Thymus (tissue), 11 donors: ENCODE results near the gene TEX14. TPM values are rescaled to one million over a fixed set of nuclear protein-coding genes. Genes with fewer than 3 reads are reported as not detected.
"Not testable (repeated sequence)": the region's sequence is repeated elsewhere in the genome, so short reads cannot be mapped to it uniquely, and the experiment has no call there.

Experiments used
- DNase-seq, 9 donors: peaks; one replicate each; pipeline ENCODE4 v3.0.0-alpha.2; 2013; ENCODE audit warnings: low spot score in 9 of 9, low read depth in 6 of 9, missing footprints in 1 of 9
- H3K27ac ChIP-seq, 2 donors: one replicate each; pipeline ENCODE4 v1.5.1; 2013; ENCODE audit warnings: control low read depth in 1 of 2, low read depth in 1 of 2, low read length in 1 of 2, mild to moderate bottlenecking in 1 of 2, moderate library complexity in 1 of 2
- H3K27me3 ChIP-seq, 2 donors: one replicate each; pipeline ENCODE4 v1.5.1; 2013; ENCODE audit warnings: low read length in 1 of 2; ENCODE audit not compliant: control insufficient read depth in 2 of 2, insufficient read depth in 1 of 2
- H3K36me3 ChIP-seq, 2 donors: one replicate each; pipeline ENCODE4 v1.5.1; 2013; ENCODE audit warnings: low read length in 1 of 2, mild to moderate bottlenecking in 1 of 2, moderate library complexity in 1 of 2; ENCODE audit not compliant: control insufficient read depth in 2 of 2, insufficient read depth in 2 of 2
- H3K4me1 ChIP-seq, 2 donors: one replicate each; pipeline ENCODE4 v1.5.1; 2013; ENCODE audit warnings: low read length in 2 of 2; ENCODE audit not compliant: control insufficient read depth in 2 of 2, insufficient read depth in 2 of 2
- H3K4me3 ChIP-seq, 2 donors: one replicate each; pipeline ENCODE4 v1.5.1; 2013; ENCODE audit warnings: low read length in 2 of 2, control low read depth in 1 of 2, mild to moderate bottlenecking in 1 of 2
- H3K9me3 ChIP-seq, 2 donors: one replicate each; pipeline ENCODE4 v1.5.1; 2013; ENCODE audit warnings: low read length in 1 of 2, mild to moderate bottlenecking in 1 of 2; ENCODE audit not compliant: control insufficient read depth in 2 of 2, insufficient read depth in 1 of 2
- WGBS: extraction: QIAGEN DNeasy Blood & Tissue Kit; methylation state at CpG from one replicate; pipeline ENCODE4 v1.1.7; 2013; 5-methylcytosine and 5-hydroxymethylcytosine counted together
- polyA plus RNA-seq: library from polyadenylated mRNA; stranded (reverse); fragments of 200-250 nt; gene quantifications from one replicate; pipeline ENCODE4 v1.2.3, GENCODE V29; 2013
- total RNA-seq: library from RNA; stranded (reverse); fragments of 120-200 nt; gene quantifications from one replicate; pipeline ENCODE4 v1.2.4, GENCODE V29; 2013
- donor health status: healthy.

Gene TEX14
- total and polyA plus RNA-seq, 2 donors = 0.33 to 0.46 TPM

DNA sequence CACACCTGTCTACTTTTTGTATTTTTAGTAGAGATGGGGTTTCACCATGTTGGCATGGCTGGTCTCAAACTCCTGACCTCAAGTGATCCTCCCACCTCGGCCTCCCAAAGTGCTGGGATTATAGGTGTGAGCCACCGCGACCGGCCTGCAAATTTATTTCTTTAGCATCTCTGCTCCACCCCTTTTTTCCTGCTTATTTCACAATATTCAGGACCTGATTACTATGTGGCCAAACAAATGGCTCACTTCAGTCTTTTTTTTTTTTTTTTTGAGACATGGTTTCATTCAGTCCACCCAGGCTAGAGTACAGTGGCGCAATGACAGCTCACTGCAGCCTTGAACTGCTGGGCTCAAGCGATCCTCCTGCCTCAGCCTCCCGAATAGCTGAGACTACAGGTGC, 109.1 kb downstream of the TEX14 start:
- DNase-seq, H3K4me3 ChIP-seq, H3K27ac ChIP-seq, H3K27me3 ChIP-seq, H3K36me3 ChIP-seq, H3K9me3 ChIP-seq, H3K4me1 ChIP-seq: not testable (repeated sequence)
- WGBS = 97% methylated on average over 7 of the region's 7 CpGs

DNA sequence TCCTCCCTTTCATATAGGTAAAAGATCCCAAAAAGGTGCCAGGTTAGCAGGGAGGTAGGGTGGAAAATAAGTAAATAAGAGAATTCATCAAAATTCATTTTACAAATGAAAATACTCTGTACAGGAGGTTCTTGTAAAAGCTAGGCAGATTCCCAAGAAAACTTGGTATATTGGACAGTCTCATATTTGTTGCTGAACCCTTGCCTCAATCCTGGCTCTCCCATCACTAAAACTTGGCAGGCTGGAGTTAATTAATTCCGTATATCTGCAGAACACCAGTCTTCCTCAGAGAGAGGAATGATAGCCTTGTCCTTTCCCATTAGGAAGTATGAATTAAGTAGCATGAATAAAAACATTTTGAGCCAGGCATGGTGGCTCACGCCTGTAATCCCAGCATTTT, 111.2 kb downstream of the TEX14 start:
- no peak overlapping the region for H3K27ac ChIP-seq
- no peaks in the 10 kb centered on the region for H3K36me3 ChIP-seq
- no peaks in the 10 kb centered on the region for H3K4me1 ChIP-seq
- H3K9me3 ChIP-seq = no peaks in the 10 kb centered on the region
- H3K4me3 ChIP-seq = no peak overlapping the region
- no peaks in the 10 kb centered on the region for H3K27me3 ChIP-seq
- 92% methylated on average over 2 of the region's 2 CpGs for WGBS
- DNase-seq = no peak

GRCh38 chr17:58577696-58578095, 114.1 kb downstream of the TEX14 start:
- Histone ChIP-seq H3K27me3 (no peaks in the 10 kb centered on the region), H3K4me1 (no peaks in the 10 kb centered on the region), H3K27ac (no peak overlapping the region), H3K9me3 (no peaks in the 10 kb centered on the region), H3K36me3 (no peaks in the 10 kb centered on the region), H3K4me3 (no peak overlapping the region)
- DNase-seq = peak in 7 of 9 donors; percentile 4 to 65 (median 37)
- WGBS = 41% methylated on average over 7 of the region's 7 CpGs

DNA sequence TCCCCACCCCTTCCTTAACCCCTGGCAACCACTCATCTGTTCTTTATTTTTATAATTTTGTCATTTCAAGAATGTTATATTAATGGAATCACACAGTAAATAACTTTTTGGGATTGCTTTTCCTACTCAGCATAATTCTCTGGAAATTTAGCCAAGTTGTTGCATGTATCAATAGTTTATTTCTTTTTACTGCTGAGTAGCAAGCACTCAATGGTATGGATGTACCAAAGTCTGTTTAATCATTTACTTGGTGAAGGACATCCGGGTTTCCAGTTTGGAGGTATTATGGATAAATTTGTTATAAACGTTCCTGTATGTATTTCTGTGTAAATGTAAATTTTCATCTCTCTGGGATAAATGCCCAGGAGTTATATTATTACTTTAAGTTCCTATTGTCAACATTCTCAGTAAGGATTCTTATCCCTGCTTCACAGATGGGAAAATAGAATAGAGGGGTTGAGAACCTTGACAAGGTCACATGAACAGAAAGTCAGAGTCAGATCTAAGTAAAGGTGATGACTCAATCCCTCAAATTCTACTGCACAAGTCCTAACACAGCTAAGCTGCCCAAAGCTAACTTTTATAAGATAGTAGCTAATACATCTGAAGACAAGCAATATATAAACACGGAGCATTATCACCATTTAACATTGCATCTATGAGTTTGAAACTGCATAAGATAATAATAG, 115.0 kb downstream of the TEX14 start:
- no peak for DNase-seq
- 78% methylated on average over 3 of the region's 3 CpGs for WGBS
- no peak overlapping the region for H3K27ac ChIP-seq

GRCh38 chr17:58575511-58575910, 116.3 kb downstream of the TEX14 start:
- DNase-seq = no peak
- 16% methylated on average over 1 of the region's 1 CpG for WGBS
- Histone ChIP-seq H3K27ac (no peak overlapping the region), H3K4me1 (no peaks in the 10 kb centered on the region), H3K4me3 (no peak overlapping the region), H3K36me3 (no peaks in the 10 kb centered on the region), H3K27me3 (no peaks in the 10 kb centered on the region), H3K9me3 (no peaks in the 10 kb centered on the region)

More for the DNA sequence above, 115.0 kb downstream of the TEX14 start:
- Histone ChIP-seq H3K9me3 (no peaks in the 10 kb centered on the region), H3K4me1 (no peaks in the 10 kb centered on the region), H3K4me3 (no peak overlapping the region), H3K27me3 (no peaks in the 10 kb centered on the region), H3K36me3 (no peaks in the 10 kb centered on the region)

DNA sequence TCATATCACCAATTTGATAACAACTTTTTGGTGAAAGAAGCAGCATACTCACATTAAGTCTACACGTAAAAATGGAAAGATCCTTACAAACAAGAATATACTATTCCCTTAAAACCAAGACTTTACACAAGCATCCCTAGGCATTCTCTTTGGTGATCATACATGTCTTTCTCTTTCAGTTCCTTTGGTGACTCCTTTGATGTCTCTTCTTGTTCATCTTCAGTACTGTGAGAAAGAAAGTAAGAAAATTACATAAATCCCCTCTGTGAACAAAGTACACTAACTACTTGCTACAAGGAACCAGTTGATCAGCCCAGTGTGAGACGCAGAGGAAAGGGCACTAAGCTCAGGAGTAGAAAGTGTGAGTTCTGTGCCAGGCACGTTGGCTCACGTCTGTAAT, 117.8 kb downstream of the TEX14 start:
- no peaks in the 10 kb centered on the region for H3K36me3 ChIP-seq
- no peaks in the 10 kb centered on the region for H3K27me3 ChIP-seq
- H3K4me3 ChIP-seq = no peak overlapping the region
- 95% methylated on average over 4 of the region's 4 CpGs for WGBS
- no peak overlapping the region for H3K27ac ChIP-seq
- DNase-seq = no peak
- no peaks in the 10 kb centered on the region for H3K9me3 ChIP-seq
- H3K4me1 ChIP-seq = no peaks in the 10 kb centered on the region

DNA sequence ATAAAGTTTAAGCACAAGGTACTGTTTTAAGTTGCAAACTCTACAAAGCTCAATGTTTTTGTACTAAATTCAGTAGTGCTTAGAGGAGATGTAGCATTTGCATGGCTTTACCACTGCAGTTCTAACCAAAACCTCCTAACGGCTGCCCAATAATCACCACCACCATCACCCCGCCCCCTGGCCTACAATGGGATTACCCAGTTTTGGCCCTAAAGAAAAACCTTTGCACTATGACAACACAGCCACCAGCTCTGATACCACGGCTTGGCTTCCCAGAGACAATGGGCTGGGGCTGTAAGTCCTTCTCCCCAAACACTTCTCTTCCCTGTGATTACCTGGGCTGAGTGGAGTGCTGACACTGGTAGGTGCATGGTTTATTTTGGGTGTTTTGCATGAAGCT, 119.0 kb downstream of the TEX14 start:
- Histone ChIP-seq H3K9me3 (no peaks in the 10 kb centered on the region), H3K4me1 (no peaks in the 10 kb centered on the region), H3K27ac (no peak overlapping the region), H3K36me3 (no peaks in the 10 kb centered on the region), H3K27me3 (no peaks in the 10 kb centered on the region), H3K4me3 (no peak overlapping the region)
- WGBS = 96% methylated on average over 3 of the region's 3 CpGs
- DNase-seq = no peak

- no peaks in the 10 kb centered on the region for H3K9me3 ChIP-seq
- 97% methylated on average over 4 of the region's 4 CpGs for WGBS
- H3K36me3 ChIP-seq = no peaks in the 10 kb centered on the region
- H3K27ac ChIP-seq = no peak overlapping the region
- no peaks in the 10 kb centered on the region for H3K4me1 ChIP-seq
- no peaks in the 10 kb centered on the region for H3K27me3 ChIP-seq
- DNase-seq = no peak
- no peak overlapping the region for H3K4me3 ChIP-seq
These were observed 121.1 kb downstream of the TEX14 start for GRCh38 chr17:58570758-58571157.

DNA sequence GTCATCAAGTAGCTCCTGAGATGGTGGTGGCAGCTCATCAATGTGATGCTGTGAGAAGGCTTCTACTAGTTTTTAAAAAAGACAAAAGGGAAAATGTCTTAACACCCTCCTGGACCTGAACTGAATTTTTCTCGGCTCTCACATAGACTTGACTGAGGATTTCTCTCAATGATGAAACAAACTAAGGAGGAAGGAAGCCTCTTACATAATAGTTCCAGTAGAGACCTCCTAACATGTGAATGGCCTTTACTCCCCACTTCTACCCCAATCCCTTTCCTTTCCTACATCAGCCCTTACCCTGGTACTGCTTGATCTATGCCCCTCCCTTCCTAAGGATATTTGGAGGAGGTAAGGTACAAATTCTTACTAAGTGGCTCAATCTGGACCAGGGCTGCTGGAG, 122.6 kb downstream of the TEX14 start:
- 93% methylated on average over 1 of the region's 1 CpG for WGBS
- DNase-seq = no peak
- Histone ChIP-seq H3K4me1 (peaks cover 0 to 3% of the 10 kb centered on the region in 2 donors), H3K36me3 (no peaks in the 10 kb centered on the region), H3K4me3 (no peak overlapping the region), H3K27ac (no peak overlapping the region), H3K27me3 (no peaks in the 10 kb centered on the region), H3K9me3 (no peaks in the 10 kb centered on the region)
